GM23338 (cell line): Measurements from ENCODE around the gene ADAMTS15. TPM values are rescaled to one million over a fixed set of nuclear protein-coding genes. Genes with fewer than 3 reads are reported as not detected.

Source experiments
- ATAC-seq: fragments of 200-7000 bp; cut with Tn5 transposase; 3 replicates; pipeline ENCODE4 v1.9.1; 2020
- DNase-seq: peaks from one replicate; pipeline ENCODE4 v3.0.0-alpha.2; 2015; ENCODE audit warnings: low spot score
- H2AFZ ChIP-seq: fragments of 200-600 bp; sonication (generic); 2 replicates; pipeline ENCODE4 v1.8.0; 2016; ENCODE audit warnings: antibody characterized with exemption, mild to moderate bottlenecking, moderate library complexity
- H3F3A ChIP-seq: fragments of 200-600 bp; sonication (generic); replicated peaks from 2 replicates; pipeline ENCODE4 v1.8.0; 2017; ENCODE audit warnings: antibody characterized with exemption, mixed run types, low read depth
- H3K27ac ChIP-seq: fragments of 200-600 bp; sonication (generic); 2 replicates; pipeline ENCODE4 v1.6.1; 2016; ENCODE audit warnings: low read depth
- H3K27me3 ChIP-seq: fragments of 200-600 bp; sonication (generic); 2 replicates; pipeline ENCODE4 v1.8.0; 2016; ENCODE audit warnings: mild to moderate bottlenecking, mixed run types, moderate library complexity; ENCODE audit not compliant: insufficient read depth
- H3K36me3 ChIP-seq: fragments of 200-600 bp; sonication (generic); 2 replicates; pipeline ENCODE4 v1.8.0; 2016; ENCODE audit warnings: mild to moderate bottlenecking; ENCODE audit not compliant: insufficient read depth
- H3K4me1 ChIP-seq: fragments of 200-600 bp; sonication (generic); 2 replicates; pipeline ENCODE4 v1.8.0; 2016; ENCODE audit warnings: mild to moderate bottlenecking, moderate library complexity; ENCODE audit not compliant: insufficient read depth
- H3K4me2 ChIP-seq: fragments of 200-600 bp; sonication (generic); 2 replicates; pipeline ENCODE4 v1.7.1; 2017; ENCODE audit warnings: mixed run types
- H3K4me3 ChIP-seq: fragments of 200-600 bp; sonication (generic); 2 replicates; pipeline ENCODE4 v1.6.1; 2016; ENCODE audit warnings: mixed run types
- H3K79me2 ChIP-seq: fragments of 200-600 bp; sonication (generic); replicated peaks from 2 replicates; pipeline ENCODE4 v1.8.0; 2017; ENCODE audit warnings: mild to moderate bottlenecking; ENCODE audit not compliant: insufficient read depth
- H3K9me2 ChIP-seq: fragments of 200-600 bp; sonication (generic); 2 replicates; pipeline ENCODE4 v1.8.0; 2017; ENCODE audit not compliant: insufficient read depth
- H4K20me1 ChIP-seq: fragments of 200-600 bp; sonication (generic); replicated peaks from 2 replicates; pipeline ENCODE4 v1.8.0; 2017; ENCODE audit warnings: mild to moderate bottlenecking; ENCODE audit not compliant: insufficient read depth
- H3K27ac Mint-ChIP-seq: 2 replicates; pipeline ENCODE4 v1.8.0; 2020; ENCODE audit warnings: inconsistent platforms, mild to moderate bottlenecking, moderate library complexity, mixed read lengths
- H3K27me3 Mint-ChIP-seq: 3 replicates; pipeline ENCODE4 v1.8.0; 2022; ENCODE audit warnings: low read depth, mild to moderate bottlenecking, moderate library complexity, mixed read lengths, inconsistent platforms; ENCODE audit not compliant: insufficient read depth, poor library complexity
- H3K36me3 Mint-ChIP-seq: 3 replicates; pipeline ENCODE4 v1.8.0; 2021; ENCODE audit warnings: low read depth, mild to moderate bottlenecking, inconsistent platforms, moderate library complexity, mixed read lengths
- H3K4me1 Mint-ChIP-seq: 3 replicates; pipeline ENCODE4 v1.8.0; 2020; ENCODE audit warnings: mild to moderate bottlenecking, inconsistent platforms, mixed read lengths
- H3K4me3 Mint-ChIP-seq: 3 replicates; pipeline ENCODE4 v1.8.0; 2021; ENCODE audit warnings: moderate library complexity, mild to moderate bottlenecking, inconsistent platforms, mixed read lengths
- H3K9me3 Mint-ChIP-seq: 3 replicates; pipeline ENCODE4 v1.8.0; 2020; ENCODE audit warnings: moderate library complexity, mild to moderate bottlenecking, inconsistent platforms, mixed read lengths
- JUNB ChIP-seq: IDR thresholded peaks from one replicate; pipeline ENCODE4 v1.6.1; 2016; ENCODE audit warnings: antibody characterized with exemption; ENCODE audit not compliant: unreplicated experiment
- NANOG ChIP-seq: IDR thresholded peaks from 2 replicates; pipeline ENCODE4 v1.6.1; 2016; ENCODE audit warnings: antibody characterized with exemption, borderline replicate concordance
- POLR2AphosphoS5 ChIP-seq: IDR thresholded peaks from 2 replicates; pipeline ENCODE4 v1.6.1; 2016; ENCODE audit warnings: antibody characterized with exemption, low read depth
- STAT1 ChIP-seq: IDR thresholded peaks from one replicate; pipeline ENCODE4 v1.6.1; 2016; ENCODE audit warnings: antibody characterized with exemption; ENCODE audit not compliant: unreplicated experiment
- ZNF114 ChIP-seq: fragments of 250-450 bp; sonication (Bioruptor Pico); IDR thresholded peaks from 2 replicates; pipeline ENCODE4 v1.5.0; 2020; ENCODE audit warnings: mild to moderate bottlenecking, moderate library complexity
- ZNF331 ChIP-seq: fragments of 250-450 bp; sonication (Bioruptor Pico); IDR thresholded peaks from 2 replicates; pipeline ENCODE4 v1.5.0; 2020; ENCODE audit warnings: low read depth, mild to moderate bottlenecking, moderate library complexity
- polyA plus RNA-seq: library from polyadenylated mRNA; unstranded; fragments of >200 nt; fragmentation: Nextera tagmentation; extraction: Ambion mirVana; gene quantifications from 2 replicates; pipeline ENCODE4 v1.2.1, GENCODE V29; 2016
- total RNA-seq: library from RNA; depleted of rRNA; stranded (reverse); fragments of >200 nt; shearing (Covaris generic); gene quantifications from 2 replicates; pipeline ENCODE4 v1.2.3, GENCODE V29; 2014
- TF ChIP-seq, protein P1 (sequence below): fragments of 250-450 bp; sonication (Bioruptor Pico); IDR thresholded peaks from 2 replicates; pipeline ENCODE4 v1.5.0; 2020; ENCODE audit warnings: mild to moderate bottlenecking, moderate library complexity

ADAMTS15 gene
- total and polyA plus RNA-seq, 2 experiments from 2014 or later = 0.42 to 5.6 TPM

DNA sequence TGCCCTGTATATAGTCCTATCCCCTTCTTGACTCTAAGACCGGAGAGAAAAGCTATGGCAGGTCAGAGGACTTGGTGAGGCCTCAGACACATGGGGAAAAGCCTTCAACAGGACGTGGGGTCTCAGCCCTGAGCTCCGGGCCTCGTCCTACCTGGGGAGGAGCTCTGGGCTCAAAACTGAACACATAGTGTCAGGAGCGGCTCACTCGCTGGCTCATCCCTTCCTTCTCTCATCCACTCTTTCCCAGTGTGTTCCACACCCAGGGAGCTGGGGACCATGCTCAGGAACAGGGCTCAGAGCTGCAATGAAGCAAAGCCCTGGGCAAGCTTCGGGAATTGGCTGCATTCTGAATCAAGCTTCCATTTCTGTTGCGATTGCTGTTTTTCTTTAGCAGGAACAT, 14.5 kb downstream of the ADAMTS15 start (continued):
- TF ChIP-seq, protein P1, sequence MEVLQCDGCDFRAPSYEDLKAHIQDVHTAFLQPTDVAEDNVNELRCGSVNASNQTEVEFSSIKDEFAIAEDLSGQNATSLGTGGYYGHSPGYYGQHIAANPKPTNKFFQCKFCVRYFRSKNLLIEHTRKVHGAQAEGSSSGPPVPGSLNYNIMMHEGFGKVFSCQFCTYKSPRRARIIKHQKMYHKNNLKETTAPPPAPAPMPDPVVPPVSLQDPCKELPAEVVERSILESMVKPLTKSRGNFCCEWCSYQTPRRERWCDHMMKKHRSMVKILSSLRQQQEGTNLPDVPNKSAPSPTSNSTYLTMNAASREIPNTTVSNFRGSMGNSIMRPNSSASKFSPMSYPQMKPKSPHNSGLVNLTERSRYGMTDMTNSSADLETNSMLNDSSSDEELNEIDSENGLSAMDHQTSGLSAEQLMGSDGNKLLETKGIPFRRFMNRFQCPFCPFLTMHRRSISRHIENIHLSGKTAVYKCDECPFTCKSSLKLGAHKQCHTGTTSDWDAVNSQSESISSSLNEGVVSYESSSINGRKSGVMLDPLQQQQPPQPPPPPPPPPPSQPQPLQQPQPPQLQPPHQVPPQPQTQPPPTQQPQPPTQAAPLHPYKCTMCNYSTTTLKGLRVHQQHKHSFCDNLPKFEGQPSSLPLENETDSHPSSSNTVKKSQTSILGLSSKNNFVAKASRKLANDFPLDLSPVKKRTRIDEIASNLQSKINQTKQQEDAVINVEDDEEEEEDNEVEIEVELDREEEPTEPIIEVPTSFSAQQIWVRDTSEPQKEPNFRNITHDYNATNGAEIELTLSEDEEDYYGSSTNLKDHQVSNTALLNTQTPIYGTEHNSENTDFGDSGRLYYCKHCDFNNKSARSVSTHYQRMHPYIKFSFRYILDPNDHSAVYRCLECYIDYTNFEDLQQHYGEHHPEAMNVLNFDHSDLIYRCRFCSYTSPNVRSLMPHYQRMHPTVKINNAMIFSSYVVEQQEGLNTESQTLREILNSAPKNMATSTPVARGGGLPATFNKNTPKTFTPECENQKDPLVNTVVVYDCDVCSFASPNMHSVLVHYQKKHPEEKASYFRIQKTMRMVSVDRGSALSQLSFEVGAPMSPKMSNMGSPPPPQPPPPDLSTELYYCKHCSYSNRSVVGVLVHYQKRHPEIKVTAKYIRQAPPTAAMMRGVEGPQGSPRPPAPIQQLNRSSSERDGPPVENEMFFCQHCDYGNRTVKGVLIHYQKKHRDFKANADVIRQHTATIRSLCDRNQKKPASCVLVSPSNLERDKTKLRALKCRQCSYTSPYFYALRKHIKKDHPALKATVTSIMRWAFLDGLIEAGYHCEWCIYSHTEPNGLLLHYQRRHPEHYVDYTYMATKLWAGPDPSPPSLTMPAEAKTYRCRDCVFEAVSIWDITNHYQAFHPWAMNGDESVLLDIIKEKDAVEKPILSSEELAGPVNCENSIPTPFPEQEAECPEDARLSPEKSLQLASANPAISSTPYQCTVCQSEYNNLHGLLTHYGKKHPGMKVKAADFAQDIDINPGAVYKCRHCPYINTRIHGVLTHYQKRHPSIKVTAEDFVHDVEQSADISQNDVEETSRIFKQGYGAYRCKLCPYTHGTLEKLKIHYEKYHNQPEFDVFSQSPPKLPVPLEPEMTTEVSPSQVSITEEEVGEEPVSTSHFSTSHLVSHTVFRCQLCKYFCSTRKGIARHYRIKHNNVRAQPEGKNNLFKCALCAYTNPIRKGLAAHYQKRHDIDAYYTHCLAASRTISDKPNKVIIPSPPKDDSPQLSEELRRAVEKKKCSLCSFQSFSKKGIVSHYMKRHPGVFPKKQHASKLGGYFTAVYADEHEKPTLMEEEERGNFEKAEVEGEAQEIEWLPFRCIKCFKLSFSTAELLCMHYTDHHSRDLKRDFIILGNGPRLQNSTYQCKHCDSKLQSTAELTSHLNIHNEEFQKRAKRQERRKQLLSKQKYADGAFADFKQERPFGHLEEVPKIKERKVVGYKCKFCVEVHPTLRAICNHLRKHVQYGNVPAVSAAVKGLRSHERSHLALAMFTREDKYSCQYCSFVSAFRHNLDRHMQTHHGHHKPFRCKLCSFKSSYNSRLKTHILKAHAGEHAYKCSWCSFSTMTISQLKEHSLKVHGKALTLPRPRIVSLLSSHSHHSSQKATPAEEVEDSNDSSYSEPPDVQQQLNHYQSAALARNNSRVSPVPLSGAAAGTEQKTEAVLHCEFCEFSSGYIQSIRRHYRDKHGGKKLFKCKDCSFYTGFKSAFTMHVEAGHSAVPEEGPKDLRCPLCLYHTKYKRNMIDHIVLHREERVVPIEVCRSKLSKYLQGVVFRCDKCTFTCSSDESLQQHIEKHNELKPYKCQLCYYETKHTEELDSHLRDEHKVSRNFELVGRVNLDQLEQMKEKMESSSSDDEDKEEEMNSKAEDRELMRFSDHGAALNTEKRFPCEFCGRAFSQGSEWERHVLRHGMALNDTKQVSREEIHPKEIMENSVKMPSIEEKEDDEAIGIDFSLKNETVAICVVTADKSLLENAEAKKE (CRISPR knock-in tag) = no peak
- no peak for TF ChIP-seq ZNF331 (CRISPR knock-in tag)

- no peaks in the 10 kb centered on the region for H4K20me1 ChIP-seq
- no peak overlapping the region for H3K4me3 ChIP-seq
- TF ChIP-seq STAT1 = no peak
- TF ChIP-seq ZNF114 (CRISPR knock-in tag) = no peak
- no peak for TF ChIP-seq JUNB
- no peak for TF ChIP-seq NANOG
- TF ChIP-seq ZNF331 (CRISPR knock-in tag) = no peak
- TF ChIP-seq POLR2AphosphoS5 = no peak
- TF ChIP-seq, protein P1 (CRISPR knock-in tag) = no peak
- H3K36me3 ChIP-seq = no peaks in the 10 kb centered on the region
- H3K4me2 ChIP-seq = no peak overlapping the region
- H3K4me1 ChIP-seq = no peaks in the 10 kb centered on the region
- no peak overlapping the region for H2AFZ ChIP-seq
- no peaks in the 10 kb centered on the region for H3K9me2 ChIP-seq
- no peaks in the 10 kb centered on the region for H3K36me3 Mint-ChIP-seq
- H3F3A ChIP-seq = 0 out of 2 replicates have a peak, but pooled peaks cover 3% of the 10 kb centered on the region
- ATAC-seq = no peak
- no peak overlapping the region for H3K27ac Mint-ChIP-seq
- peaks cover 5% of the 10 kb centered on the region for H3K27me3 Mint-ChIP-seq
- H3K4me3 Mint-ChIP-seq = no peak overlapping the region
- H3K79me2 ChIP-seq = no peaks in the 10 kb centered on the region
- no peaks in the 10 kb centered on the region for H3K27me3 ChIP-seq
- H3K9me3 Mint-ChIP-seq = no peaks in the 10 kb centered on the region
- H3K4me1 Mint-ChIP-seq = no peaks in the 10 kb centered on the region
- no peak overlapping the region for H3K27ac ChIP-seq
- DNase-seq = no peak
These were observed 15.9 kb downstream of the ADAMTS15 start for GRCh38 chr11:130464291-130464812.
